ENCODE measurements around the gene LENG1. TPM values are rescaled to one million over a fixed set of nuclear protein-coding genes. Genes with fewer than 3 reads are reported as not detected.
A peak's percentile ranks its signal among the peaks of the same experiment; 100 is the strongest.

Gene LENG1
- total and polyA plus RNA-seq, 9 of the 15 experiments (the other 6 are each of a cell fraction or from before 2014, with no cell fraction given), result 0.30 to 10.5 (median 4.7) TPM

DNA sequence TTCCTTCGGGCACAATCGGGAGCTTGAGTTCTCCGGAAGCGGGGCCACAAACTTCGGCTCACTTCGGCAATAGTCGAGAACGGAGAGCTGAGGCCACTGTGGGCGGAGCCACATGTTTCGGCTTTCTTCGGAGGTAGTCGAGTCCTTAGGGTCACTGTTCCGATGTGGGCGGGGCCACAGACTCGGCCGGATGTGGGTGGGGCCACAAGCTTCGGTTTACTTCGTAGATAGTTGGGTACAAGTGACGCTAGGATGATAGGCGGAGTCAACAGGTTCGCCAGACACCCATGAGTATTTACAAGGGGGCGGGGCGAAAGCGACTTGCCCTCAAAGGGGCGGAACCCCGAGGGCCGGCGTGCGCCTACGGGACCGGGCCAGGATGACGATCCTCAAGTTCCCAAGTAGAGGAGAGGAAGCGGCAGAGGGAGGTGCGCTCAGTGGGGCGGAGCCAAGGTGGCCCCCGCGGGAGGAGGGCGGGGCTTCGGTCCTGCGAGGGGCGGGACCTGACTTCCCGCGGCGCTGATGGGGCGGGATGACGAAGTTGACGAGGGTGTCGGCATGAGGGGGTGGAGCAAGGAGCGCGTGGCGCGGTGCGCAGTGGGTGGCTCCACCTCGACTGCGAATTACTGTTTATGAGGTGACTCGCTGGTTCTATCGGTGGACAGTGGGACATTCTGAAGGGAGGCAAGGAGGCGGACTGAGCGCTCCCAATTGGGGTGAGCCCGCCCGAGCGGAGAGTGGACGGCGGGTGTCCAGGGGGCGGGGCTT lies 30.4 kb upstream of the LENG1 start (continued):
- TF ChIP-seq JUNB (CRISPR knock-in tag; conservative IDR thresholded peaks at IDR 0.05) (no peak), HIVEP1 (CRISPR knock-in tag; IDR thresholded peaks at IDR 0.05) (no peak), RBM22 (IDR thresholded peaks at IDR 0.05; ENCODE audit: low read depth, low read length, poor library complexity, severe bottlenecking) (no peak), NEUROD1 (IDR thresholded peaks at IDR 0.05; ENCODE audit: borderline replicate concordance, low read depth, low read length, partially characterized antibody) (peak; percentile 32), SIRT6 (IDR thresholded peaks at IDR 0.05; ENCODE audit: low read depth, low read length) (peak; percentile 54), PHB (CRISPR knock-in tag; IDR thresholded peaks at IDR 0.05) (no peak), CREBBP (IDR thresholded peaks at IDR 0.05; ENCODE audit: low read depth, low read length) (no peak), NFE2 (IDR thresholded peaks at IDR 0.05; ENCODE audit: low read depth) (no peak), NBN (IDR thresholded peaks at IDR 0.05; ENCODE audit: low read depth) (peak; percentile 86), ZNF561 (CRISPR knock-in tag; conservative IDR thresholded peaks at IDR 0.05) (no peak), OTX1 (CRISPR knock-in tag; IDR thresholded peaks at IDR 0.05) (no peak), TCFL5 (CRISPR knock-in tag; conservative IDR thresholded peaks at IDR 0.05) (no peak), MCM3 (IDR thresholded peaks at IDR 0.05) (no peak)
- TF ChIP-seq, protein P1, sequence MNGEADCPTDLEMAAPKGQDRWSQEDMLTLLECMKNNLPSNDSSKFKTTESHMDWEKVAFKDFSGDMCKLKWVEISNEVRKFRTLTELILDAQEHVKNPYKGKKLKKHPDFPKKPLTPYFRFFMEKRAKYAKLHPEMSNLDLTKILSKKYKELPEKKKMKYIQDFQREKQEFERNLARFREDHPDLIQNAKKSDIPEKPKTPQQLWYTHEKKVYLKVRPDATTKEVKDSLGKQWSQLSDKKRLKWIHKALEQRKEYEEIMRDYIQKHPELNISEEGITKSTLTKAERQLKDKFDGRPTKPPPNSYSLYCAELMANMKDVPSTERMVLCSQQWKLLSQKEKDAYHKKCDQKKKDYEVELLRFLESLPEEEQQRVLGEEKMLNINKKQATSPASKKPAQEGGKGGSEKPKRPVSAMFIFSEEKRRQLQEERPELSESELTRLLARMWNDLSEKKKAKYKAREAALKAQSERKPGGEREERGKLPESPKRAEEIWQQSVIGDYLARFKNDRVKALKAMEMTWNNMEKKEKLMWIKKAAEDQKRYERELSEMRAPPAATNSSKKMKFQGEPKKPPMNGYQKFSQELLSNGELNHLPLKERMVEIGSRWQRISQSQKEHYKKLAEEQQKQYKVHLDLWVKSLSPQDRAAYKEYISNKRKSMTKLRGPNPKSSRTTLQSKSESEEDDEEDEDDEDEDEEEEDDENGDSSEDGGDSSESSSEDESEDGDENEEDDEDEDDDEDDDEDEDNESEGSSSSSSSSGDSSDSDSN (IDR thresholded peaks at IDR 0.05; ENCODE audit: borderline replicate concordance in 1 of 2, low read depth in 2 of 2, low read length in 2 of 2), result no peak
- TF ChIP-seq, protein P2, sequence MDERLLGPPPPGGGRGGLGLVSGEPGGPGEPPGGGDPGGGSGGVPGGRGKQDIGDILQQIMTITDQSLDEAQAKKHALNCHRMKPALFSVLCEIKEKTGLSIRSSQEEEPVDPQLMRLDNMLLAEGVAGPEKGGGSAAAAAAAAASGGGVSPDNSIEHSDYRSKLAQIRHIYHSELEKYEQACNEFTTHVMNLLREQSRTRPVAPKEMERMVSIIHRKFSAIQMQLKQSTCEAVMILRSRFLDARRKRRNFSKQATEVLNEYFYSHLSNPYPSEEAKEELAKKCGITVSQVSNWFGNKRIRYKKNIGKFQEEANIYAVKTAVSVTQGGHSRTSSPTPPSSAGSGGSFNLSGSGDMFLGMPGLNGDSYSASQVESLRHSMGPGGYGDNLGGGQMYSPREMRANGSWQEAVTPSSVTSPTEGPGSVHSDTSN (CRISPR knock-in tag; IDR thresholded peaks at IDR 0.05; ENCODE audit: low read depth), result no peak
- TF ChIP-seq, protein P2 (tag; conservative IDR thresholded peaks at IDR 0.05; ENCODE audit: low read depth), result no peak
- TF ChIP-seq, protein P3, sequence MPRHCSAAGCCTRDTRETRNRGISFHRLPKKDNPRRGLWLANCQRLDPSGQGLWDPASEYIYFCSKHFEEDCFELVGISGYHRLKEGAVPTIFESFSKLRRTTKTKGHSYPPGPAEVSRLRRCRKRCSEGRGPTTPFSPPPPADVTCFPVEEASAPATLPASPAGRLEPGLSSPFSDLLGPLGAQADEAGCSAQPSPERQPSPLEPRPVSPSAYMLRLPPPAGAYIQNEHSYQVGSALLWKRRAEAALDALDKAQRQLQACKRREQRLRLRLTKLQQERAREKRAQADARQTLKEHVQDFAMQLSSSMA (CRISPR knock-in tag; IDR thresholded peaks at IDR 0.05), result no peak
- TF ChIP-seq, protein P4, sequence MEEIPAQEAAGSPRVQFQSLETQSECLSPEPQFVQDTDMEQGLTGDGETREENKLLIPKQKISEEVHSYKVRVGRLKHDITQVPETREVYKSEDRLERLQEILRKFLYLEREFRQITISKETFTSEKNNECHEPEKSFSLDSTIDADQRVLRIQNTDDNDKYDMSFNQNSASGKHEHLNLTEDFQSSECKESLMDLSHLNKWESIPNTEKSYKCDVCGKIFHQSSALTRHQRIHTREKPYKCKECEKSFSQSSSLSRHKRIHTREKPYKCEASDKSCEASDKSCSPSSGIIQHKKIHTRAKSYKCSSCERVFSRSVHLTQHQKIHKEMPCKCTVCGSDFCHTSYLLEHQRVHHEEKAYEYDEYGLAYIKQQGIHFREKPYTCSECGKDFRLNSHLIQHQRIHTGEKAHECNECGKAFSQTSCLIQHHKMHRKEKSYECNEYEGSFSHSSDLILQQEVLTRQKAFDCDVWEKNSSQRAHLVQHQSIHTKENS (CRISPR knock-in tag; IDR thresholded peaks at IDR 0.05), result no peak
- TF ChIP-seq, protein P5, sequence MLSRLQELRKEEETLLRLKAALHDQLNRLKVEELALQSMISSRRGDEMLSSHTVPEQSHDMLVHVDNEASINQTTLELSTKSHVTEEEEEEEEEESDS (CRISPR knock-in tag; IDR thresholded peaks at IDR 0.05), result no peak
- TF ChIP-seq, protein P6, sequence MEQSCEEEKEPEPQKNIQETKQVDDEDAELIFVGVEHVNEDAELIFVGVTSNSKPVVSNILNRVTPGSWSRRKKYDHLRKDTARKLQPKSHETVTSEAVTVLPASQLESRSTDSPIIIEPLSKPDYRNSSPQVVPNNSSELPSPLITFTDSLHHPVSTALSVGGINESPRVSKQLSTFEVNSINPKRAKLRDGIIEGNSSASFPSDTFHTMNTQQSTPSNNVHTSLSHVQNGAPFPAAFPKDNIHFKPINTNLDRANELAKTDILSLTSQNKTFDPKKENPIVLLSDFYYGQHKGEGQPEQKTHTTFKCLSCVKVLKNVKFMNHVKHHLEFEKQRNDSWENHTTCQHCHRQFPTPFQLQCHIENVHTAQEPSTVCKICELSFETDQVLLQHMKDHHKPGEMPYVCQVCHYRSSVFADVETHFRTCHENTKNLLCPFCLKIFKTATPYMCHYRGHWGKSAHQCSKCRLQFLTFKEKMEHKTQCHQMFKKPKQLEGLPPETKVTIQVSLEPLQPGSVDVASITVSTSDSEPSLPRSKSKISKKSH (CRISPR knock-in tag; IDR thresholded peaks at IDR 0.05), result no peak

Data from K562 (cell line).